Mucosa of stomach (tissue), 1 donor: ENCODE results near the gene CAPN12.

Source experiments
- H3K27me3 ChIP-seq: one replicate; pipeline ENCODE4 v1.7.0; 2013; ENCODE audit warnings: mild to moderate bottlenecking, low read length; ENCODE audit not compliant: control insufficient read depth, insufficient read depth
- H3K36me3 ChIP-seq: one replicate; pipeline ENCODE4 v1.7.0; 2013; ENCODE audit warnings: low read length; ENCODE audit not compliant: control insufficient read depth, insufficient read depth
- H3K4me1 ChIP-seq: one replicate; pipeline ENCODE4 v1.7.0; 2013; ENCODE audit warnings: mild to moderate bottlenecking, low read length; ENCODE audit not compliant: control insufficient read depth, insufficient read depth
- H3K4me3 ChIP-seq: one replicate; pipeline ENCODE4 v1.7.0; 2013; ENCODE audit warnings: low read length
- H3K9ac ChIP-seq: one replicate; pipeline ENCODE4 v1.7.0; 2013; ENCODE audit warnings: mild to moderate bottlenecking, low read length, moderate library complexity
- H3K9me3 ChIP-seq: one replicate; pipeline ENCODE4 v1.7.0; 2013; ENCODE audit warnings: mild to moderate bottlenecking, low read length, moderate library complexity; ENCODE audit not compliant: control insufficient read depth
- donor health status: Pancreatic carcinoma.

The CAPN12 gene

DNA sequence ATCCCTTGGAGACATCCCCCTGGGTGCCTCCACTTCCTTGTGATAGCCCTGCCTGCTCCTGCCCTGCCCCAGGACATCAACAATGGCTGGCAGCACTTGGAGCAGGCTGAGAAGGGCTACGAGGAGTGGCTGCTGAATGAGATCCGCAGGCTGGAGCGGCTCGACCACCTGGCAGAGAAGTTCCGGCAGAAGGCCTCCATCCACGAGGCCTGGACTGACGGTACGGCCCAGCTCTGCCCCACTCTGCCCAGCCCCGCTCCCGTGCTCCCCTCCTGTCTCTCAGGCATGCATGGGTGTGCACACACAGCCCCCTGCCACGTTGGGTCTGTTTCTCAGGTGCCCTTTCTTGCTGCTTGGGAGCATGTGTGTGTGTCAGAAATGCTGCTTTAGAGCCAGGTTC lies 26.4 kb downstream of the CAPN12 start:
- Histone ChIP-seq H3K4me3 (no peak overlapping the region), H3K36me3 (peaks cover 62% of the 10 kb centered on the region), H3K9me3 (no peaks in the 10 kb centered on the region), H3K9ac (no peak overlapping the region), H3K27me3 (no peaks in the 10 kb centered on the region), H3K4me1 (peaks cover 64% of the 10 kb centered on the region)

DNA sequence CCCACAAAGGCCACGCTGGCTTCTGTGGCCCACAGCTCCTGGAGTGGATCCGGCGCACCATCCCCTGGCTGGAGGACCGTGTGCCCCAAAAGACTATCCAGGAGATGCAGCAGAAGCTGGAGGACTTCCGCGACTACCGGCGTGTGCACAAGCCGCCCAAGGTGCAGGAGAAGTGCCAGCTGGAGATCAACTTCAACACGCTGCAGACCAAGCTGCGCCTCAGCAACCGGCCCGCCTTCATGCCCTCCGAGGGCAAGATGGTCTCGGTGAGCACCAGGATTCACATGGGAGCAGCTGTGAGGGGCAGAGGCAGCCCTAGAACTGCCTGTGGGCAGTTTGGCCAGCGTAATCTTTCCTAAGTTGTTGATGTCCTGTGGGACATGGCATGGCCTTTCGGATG lies 27.2 kb downstream of the CAPN12 start:
- no peaks in the 10 kb centered on the region for H3K27me3 ChIP-seq
- H3K36me3 ChIP-seq = peaks cover 64% of the 10 kb centered on the region
- no peaks in the 10 kb centered on the region for H3K9me3 ChIP-seq
- peaks cover 62% of the 10 kb centered on the region for H3K4me1 ChIP-seq
- H3K9ac ChIP-seq = no peak overlapping the region
- no peak overlapping the region for H3K4me3 ChIP-seq

GRCh38 chr19:38715555-38715954 lies 28.7 kb downstream of the CAPN12 start:
- no peak overlapping the region for H3K4me3 ChIP-seq
- H3K36me3 ChIP-seq = peaks cover 56% of the 10 kb centered on the region
- peaks cover 51% of the 10 kb centered on the region for H3K4me1 ChIP-seq
- no peaks in the 10 kb centered on the region for H3K27me3 ChIP-seq
- no peak overlapping the region for H3K9ac ChIP-seq
- H3K9me3 ChIP-seq = no peaks in the 10 kb centered on the region

DNA sequence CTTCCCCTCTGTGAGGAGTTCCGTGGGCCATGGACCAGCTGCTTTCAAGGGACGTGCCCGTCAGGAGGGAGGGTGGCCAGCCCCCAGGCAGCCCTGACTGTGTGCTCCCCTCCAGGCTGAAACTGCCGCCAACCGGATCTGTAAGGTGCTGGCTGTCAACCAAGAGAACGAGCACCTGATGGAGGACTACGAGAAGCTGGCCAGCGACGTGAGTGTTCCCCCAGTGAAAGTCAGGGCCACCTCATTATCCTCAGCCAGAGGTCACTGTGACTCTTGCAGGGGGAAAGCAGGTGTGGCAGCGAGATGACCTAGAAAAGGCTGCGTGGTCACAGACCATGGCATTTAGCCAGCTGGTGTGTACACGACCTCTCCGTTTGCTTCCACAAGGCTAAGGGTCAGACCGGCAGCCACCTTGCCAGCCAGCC lies 29.9 kb downstream of the CAPN12 start:
- Histone ChIP-seq H3K9me3 (no peaks in the 10 kb centered on the region), H3K9ac (peak overlapping the region; percentile 3), H3K27me3 (no peaks in the 10 kb centered on the region), H3K4me3 (no peak overlapping the region), H3K4me1 (peaks cover 39% of the 10 kb centered on the region), H3K36me3 (peaks cover 56% of the 10 kb centered on the region)

- Histone ChIP-seq H3K36me3 (peaks cover 57% of the 10 kb centered on the region), H3K4me3 (no peak overlapping the region), H3K9ac (peak overlapping the region; percentile 3), H3K9me3 (no peaks in the 10 kb centered on the region), H3K4me1 (peaks cover 34% of the 10 kb centered on the region), H3K27me3 (no peaks in the 10 kb centered on the region)
These were observed 30.4 kb downstream of the CAPN12 start for GRCh38 chr19:38713865-38714264.

GRCh38 chr19:38713227-38713649 lies 31.0 kb downstream of the CAPN12 start:
- H3K27me3 ChIP-seq = no peaks in the 10 kb centered on the region
- H3K9ac ChIP-seq = peak overlapping the region; percentile 13
- H3K4me1 ChIP-seq = peaks cover 34% of the 10 kb centered on the region
- H3K9me3 ChIP-seq = no peaks in the 10 kb centered on the region
- H3K36me3 ChIP-seq = peaks cover 53% of the 10 kb centered on the region
- H3K4me3 ChIP-seq = no peak overlapping the region

GRCh38 chr19:38712161-38712748 lies 32.0 kb downstream of the CAPN12 start:
- no peaks in the 10 kb centered on the region for H3K9me3 ChIP-seq
- peaks cover 44% of the 10 kb centered on the region for H3K4me1 ChIP-seq
- H3K4me3 ChIP-seq = no peak overlapping the region
- peak overlapping the region; percentile 13 for H3K9ac ChIP-seq
- H3K36me3 ChIP-seq = peaks cover 51% of the 10 kb centered on the region
- no peaks in the 10 kb centered on the region for H3K27me3 ChIP-seq

DNA sequence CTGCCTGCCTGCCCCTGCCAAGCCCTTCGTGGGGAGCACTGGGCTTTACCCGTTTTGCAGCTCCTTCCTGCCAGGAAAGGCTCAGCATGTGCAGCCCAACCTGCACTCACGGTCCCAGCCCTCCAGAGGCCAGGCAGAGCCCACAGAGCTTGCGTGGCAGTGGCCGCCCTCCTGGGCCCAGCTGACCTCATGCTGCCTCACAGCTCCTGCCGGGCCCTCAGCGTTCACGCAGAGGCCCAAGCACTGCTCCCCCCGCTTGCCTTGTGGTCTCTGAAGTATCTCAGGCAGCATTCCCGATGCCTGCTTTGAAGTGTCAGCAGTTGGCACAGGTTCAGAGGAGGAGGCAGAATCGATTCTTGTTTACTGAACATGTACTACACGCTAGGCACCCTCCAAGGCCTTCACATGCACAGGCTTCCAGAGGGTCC lies 32.5 kb downstream of the CAPN12 start:
- H3K36me3 ChIP-seq = peaks cover 51% of the 10 kb centered on the region
- H3K9ac ChIP-seq = no peak overlapping the region
- peaks cover 49% of the 10 kb centered on the region for H3K4me1 ChIP-seq
- H3K9me3 ChIP-seq = no peaks in the 10 kb centered on the region
- no peaks in the 10 kb centered on the region for H3K27me3 ChIP-seq
- no peak overlapping the region for H3K4me3 ChIP-seq

GRCh38 chr19:38710928-38711725 lies 33.1 kb downstream of the CAPN12 start:
- Histone ChIP-seq H3K27me3 (no peaks in the 10 kb centered on the region), H3K4me1 (peaks cover 55% of the 10 kb centered on the region), H3K36me3 (peaks cover 56% of the 10 kb centered on the region), H3K9me3 (no peaks in the 10 kb centered on the region), H3K9ac (no peak overlapping the region), H3K4me3 (no peak overlapping the region)

- Histone ChIP-seq H3K36me3 (peaks cover 61% of the 10 kb centered on the region), H3K9ac (no peak overlapping the region), H3K9me3 (no peaks in the 10 kb centered on the region), H3K4me1 (peaks cover 63% of the 10 kb centered on the region), H3K27me3 (no peaks in the 10 kb centered on the region), H3K4me3 (no peak overlapping the region)
These were observed 33.9 kb downstream of the CAPN12 start for GRCh38 chr19:38710416-38710702.

DNA sequence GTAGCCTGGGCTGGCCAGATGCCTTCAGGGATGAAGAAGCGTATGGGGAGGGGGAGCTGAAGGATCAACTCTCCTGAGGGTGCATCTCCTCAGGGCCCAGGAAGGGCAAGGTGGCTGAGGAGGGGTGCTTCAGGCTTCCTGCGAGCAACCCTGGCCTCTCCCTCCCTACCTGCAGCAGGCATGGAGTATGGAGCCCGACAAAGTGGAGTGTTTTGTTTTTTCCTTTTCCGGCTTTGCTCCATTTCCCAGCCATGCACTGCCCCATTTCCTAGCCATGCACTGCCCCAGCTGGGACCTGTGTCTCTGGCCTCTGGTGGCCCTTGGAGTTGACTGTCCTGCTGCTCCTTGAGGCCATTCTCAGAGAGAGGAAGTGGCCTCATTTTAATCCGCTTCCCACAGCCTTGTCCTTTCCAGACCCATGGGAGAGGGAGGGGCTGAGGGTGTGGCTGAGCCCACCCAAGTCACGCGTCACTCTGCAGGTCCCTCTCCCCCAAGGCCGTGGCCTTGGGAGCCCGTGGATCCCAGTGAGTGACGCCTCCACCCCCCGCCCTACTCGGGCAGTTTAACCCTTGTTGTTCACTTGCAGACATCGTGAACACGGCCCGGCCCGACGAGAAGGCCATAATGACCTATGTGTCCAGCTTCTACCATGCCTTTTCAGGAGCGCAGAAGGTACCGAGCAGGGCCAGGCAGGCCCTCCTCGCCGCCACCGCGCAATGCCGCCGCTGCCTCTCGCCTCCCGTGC lies 34.4 kb downstream of the CAPN12 start:
- H3K4me1 ChIP-seq = peaks cover 67% of the 10 kb centered on the region

DNA sequence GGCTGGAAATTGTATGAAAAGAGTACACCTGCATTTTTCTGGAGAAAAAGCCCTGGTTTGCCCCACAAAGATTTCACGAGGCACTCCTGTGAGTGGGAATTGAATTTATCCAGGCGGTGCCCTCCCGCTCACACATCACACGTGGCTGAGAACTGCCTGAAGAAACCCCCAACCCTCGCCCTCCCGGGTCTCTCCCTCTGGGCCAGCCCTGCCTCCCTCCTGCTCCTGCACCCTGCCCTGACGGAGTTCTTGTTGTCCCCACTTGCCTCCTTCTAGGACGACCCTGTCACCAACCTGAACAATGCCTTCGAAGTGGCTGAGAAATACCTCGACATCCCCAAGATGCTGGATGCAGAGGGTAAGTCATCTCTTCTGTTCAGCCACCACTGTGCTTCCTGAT lies 35.2 kb downstream of the CAPN12 start:
- H3K9ac ChIP-seq = no peak overlapping the region
- H3K4me1 ChIP-seq = peaks cover 62% of the 10 kb centered on the region
- H3K36me3 ChIP-seq = peaks cover 61% of the 10 kb centered on the region

More for the DNA sequence above, 34.4 kb downstream of the CAPN12 start:
- H3K36me3 ChIP-seq = peaks cover 65% of the 10 kb centered on the region
- H3K4me3 ChIP-seq = no peak overlapping the region
- H3K27me3 ChIP-seq = no peaks in the 10 kb centered on the region
- no peak overlapping the region for H3K9ac ChIP-seq
- no peaks in the 10 kb centered on the region for H3K9me3 ChIP-seq

More for the DNA sequence above, 35.2 kb downstream of the CAPN12 start:
- Histone ChIP-seq H3K4me3 (no peak overlapping the region), H3K27me3 (no peaks in the 10 kb centered on the region), H3K9me3 (no peaks in the 10 kb centered on the region)
